Uterus (tissue), 4 donors: ENCODE results near the gene TRIM61. TPM values are rescaled to one million over a fixed set of nuclear protein-coding genes. Genes with fewer than 3 reads are reported as not detected.
"Not testable (repeated sequence)": the region's sequence is repeated elsewhere in the genome, so short reads cannot be mapped to it uniquely, and the experiment has no call there.

Source experiments
- DNase-seq, 2 donors: peaks; one replicate each; pipeline ENCODE4 v3.0.0-alpha.2; 2019 to 2020
- H3K27ac ChIP-seq, 2 donors: fragments of 200-600 bp; sonication (generic); 1 replicate in 1 of 2; 2 replicates in 1 of 2; pipeline ENCODE4 v1.5.1; 2016 to 2018
- H3K27me3 ChIP-seq, 2 donors: fragments of 200-600 bp; sonication (generic); one replicate each; pipeline ENCODE4 v1.5.1; 2018 to 2019; ENCODE audit warnings: control low read depth in 1 of 2
- H3K36me3 ChIP-seq, 2 donors: fragments of 200-600 bp; sonication (generic); one replicate each; pipeline ENCODE4 v1.5.1; 2019; ENCODE audit warnings: control low read depth in 1 of 2
- H3K4me1 ChIP-seq, 2 donors: fragments of 200-600 bp; sonication (generic); one replicate each; pipeline ENCODE4 v1.5.1; 2018 to 2019; ENCODE audit warnings: control low read depth in 1 of 2
- H3K4me3 ChIP-seq, 2 donors: fragments of 200-600 bp; sonication (generic); 1 replicate in 1 of 2; 2 replicates in 1 of 2; pipeline ENCODE4 v1.5.1; 2018 to 2019; ENCODE audit warnings: mild to moderate bottlenecking in 1 of 2
- H3K9me3 ChIP-seq, 2 donors: fragments of 200-600 bp; sonication (generic); one replicate each; pipeline ENCODE4 v1.5.1; 2019; ENCODE audit warnings: control low read depth in 1 of 2
- POLR2A ChIP-seq, 2 donors: fragments of 450-650 bp; IDR thresholded peaks; one replicate each; pipeline ENCODE4 v1.6.1; 2016; ENCODE audit warnings: antibody characterized with exemption in 2 of 2, mild to moderate bottlenecking in 1 of 2, moderate library complexity in 1 of 2
- intact Hi-C: fragments of 100-400 bp; cut with DNase I; formaldehyde crosslinking; loops from one replicate; pipeline ENCODE4 v1.15.1; 2023; ENCODE audit warnings: low total_unique reads
- total RNA-seq, 4 donors: library from RNA; depleted of rRNA in 3 of 4; stranded (reverse); fragments of >200 nt in 3 of 4; gene quantifications; one replicate each; pipeline versions ENCODE4 v1.1.0 to v1.2.4, GENCODE V29; 2014 to 2023
- TF ChIP-seq, protein P1 (sequence below), 4 experiments: fragments of 200-600 bp in 2 of 4; fragments of 450-650 bp in 2 of 4; sonication (generic) in 2 of 4; IDR thresholded peaks; one replicate each; pipeline ENCODE4 v1.5.1; 2016 to 2019; ENCODE audit warnings: antibody characterized with exemption in 4 of 4, mild to moderate bottlenecking in 2 of 4, moderate library complexity in 1 of 4
- donor health status: DM: yes; HTN: yes; CAD: no.

Gene TRIM61
- total RNA-seq, 4 donors from 2014 or later = 0.27 to 4.1 TPM; not detected in 2

DNA sequence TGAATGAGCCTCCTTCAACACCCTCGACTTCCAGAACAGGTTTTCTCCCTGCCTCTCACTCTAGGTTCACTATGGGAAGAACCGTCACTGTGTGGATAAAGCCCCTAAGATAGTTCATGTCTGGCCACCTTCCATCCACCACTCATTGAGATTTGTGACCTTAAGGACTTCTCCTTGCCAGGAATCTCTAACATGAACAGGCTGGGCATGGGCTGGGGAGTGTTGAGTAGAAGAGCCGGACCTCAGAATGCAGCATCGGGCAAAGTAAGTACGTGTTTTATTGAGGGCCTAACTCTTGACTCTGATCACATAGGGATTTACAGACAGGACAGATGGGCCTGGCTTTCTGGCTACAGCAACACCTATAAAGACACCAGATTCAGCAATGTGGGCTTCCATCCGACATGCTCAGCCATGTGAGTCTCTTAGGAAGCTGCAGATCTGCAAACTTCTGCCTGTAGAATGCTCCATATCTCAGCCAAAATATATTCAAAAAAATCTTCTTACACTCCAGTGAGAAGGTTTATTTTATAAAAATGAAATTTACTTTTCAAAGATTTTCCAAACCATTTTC lies 28.0 kb upstream of the TRIM61 start:
- no peak for DNase-seq
- Histone ChIP-seq H3K9me3 (no peaks in the 10 kb centered on the region), H3K4me1 (no peaks in the 10 kb centered on the region), H3K36me3 (no peaks in the 10 kb centered on the region), H3K27me3 (no peaks in the 10 kb centered on the region), H3K4me3 (no peak overlapping the region), H3K27ac (no peak overlapping the region)
- TF ChIP-seq, protein P1, sequence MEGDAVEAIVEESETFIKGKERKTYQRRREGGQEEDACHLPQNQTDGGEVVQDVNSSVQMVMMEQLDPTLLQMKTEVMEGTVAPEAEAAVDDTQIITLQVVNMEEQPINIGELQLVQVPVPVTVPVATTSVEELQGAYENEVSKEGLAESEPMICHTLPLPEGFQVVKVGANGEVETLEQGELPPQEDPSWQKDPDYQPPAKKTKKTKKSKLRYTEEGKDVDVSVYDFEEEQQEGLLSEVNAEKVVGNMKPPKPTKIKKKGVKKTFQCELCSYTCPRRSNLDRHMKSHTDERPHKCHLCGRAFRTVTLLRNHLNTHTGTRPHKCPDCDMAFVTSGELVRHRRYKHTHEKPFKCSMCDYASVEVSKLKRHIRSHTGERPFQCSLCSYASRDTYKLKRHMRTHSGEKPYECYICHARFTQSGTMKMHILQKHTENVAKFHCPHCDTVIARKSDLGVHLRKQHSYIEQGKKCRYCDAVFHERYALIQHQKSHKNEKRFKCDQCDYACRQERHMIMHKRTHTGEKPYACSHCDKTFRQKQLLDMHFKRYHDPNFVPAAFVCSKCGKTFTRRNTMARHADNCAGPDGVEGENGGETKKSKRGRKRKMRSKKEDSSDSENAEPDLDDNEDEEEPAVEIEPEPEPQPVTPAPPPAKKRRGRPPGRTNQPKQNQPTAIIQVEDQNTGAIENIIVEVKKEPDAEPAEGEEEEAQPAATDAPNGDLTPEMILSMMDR (IDR thresholded peaks at IDR 0.05) = no peak
- TF ChIP-seq POLR2A (IDR thresholded peaks at IDR 0.05) = no peak
- intact Hi-C loops = no loop called here

DNA sequence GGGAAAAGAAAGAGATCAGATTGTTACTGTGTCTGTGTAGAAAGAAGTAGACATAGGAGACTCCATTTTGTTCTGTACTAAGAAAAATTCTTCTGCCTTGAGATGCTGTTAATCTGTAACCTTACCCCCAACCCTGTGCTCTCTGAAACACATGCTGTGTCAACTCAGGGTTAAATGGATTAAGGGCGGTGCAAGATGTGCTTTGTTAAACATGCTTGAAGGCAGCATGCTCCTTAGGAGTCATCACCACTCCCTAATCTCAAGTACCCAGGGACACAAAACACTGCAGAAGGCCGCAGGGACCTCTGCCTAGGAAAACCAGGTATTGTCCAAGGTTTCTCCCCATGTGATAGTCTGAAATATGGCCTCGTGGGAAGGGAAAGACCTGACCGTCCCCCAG lies 24.5 kb upstream of the TRIM61 start:
- H3K4me3 ChIP-seq, H3K9me3 ChIP-seq, intact Hi-C loops: not testable (repeated sequence)

DNA sequence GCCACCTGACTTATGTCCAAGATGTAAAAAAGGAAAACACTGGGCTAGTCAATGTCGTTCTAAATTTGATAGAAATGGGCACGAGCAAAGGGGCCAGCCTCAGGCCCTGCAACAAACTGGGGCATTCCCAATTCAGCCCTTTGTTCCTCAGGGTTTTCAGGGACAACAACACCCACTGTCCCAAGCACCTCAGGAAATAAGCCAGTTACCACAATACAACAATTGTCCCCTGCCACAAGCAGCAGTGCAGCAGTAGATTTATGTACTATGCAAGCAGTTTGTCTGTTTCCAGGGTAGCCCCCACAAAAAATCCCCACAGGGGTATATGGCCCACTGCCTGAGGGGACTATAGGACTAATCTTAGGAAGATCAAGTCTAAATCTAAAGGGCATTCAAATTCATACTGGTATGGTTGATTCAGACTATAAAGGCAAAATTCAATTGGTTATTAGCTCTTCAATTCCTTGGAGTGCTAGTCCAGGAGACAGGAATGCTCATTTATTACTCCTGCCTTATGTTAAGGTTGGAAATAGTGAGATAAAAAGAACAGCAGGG lies 21.1 kb upstream of the TRIM61 start:
- H3K9me3 ChIP-seq, H3K27ac ChIP-seq, intact Hi-C loops, H3K4me3 ChIP-seq, H3K4me1 ChIP-seq, DNase-seq, H3K36me3 ChIP-seq, H3K27me3 ChIP-seq: not testable (repeated sequence)

More for the DNA sequence above, 24.5 kb upstream of the TRIM61 start:
- H3K27me3 ChIP-seq, H3K4me1 ChIP-seq, DNase-seq, H3K36me3 ChIP-seq, H3K27ac ChIP-seq: not testable (repeated sequence)

DNA sequence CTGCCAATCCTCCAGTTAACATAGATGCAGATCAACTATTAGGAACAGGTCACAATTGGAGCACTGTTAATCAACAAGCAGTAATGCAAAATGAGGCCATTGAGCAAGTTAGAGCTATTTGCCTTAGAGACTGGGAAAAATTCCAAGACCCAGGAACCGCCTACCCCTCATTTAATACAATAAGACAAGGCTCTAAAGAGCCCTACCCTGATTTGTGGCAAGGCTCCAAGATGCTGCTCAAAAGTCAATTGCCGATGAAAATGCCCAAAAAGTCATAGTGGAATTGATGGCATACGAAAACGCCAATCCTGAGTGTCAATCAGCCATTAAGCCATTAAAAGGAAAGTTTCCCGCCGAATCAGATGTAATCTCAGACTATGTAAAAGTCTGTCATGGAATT lies 20.5 kb upstream of the TRIM61 start:
- DNase-seq = no peak
- H3K27ac ChIP-seq = no peak overlapping the region
- H3K36me3 ChIP-seq = no peaks in the 10 kb centered on the region
- intact Hi-C loops = no loop called here
- no peak for TF ChIP-seq POLR2A (IDR thresholded peaks at IDR 0.05)
- TF ChIP-seq, protein P1 (IDR thresholded peaks at IDR 0.05) = no peak
- no peaks in the 10 kb centered on the region for H3K4me1 ChIP-seq
- H3K9me3 ChIP-seq = no peaks in the 10 kb centered on the region
- H3K27me3 ChIP-seq = no peaks in the 10 kb centered on the region
- no peak overlapping the region for H3K4me3 ChIP-seq

DNA sequence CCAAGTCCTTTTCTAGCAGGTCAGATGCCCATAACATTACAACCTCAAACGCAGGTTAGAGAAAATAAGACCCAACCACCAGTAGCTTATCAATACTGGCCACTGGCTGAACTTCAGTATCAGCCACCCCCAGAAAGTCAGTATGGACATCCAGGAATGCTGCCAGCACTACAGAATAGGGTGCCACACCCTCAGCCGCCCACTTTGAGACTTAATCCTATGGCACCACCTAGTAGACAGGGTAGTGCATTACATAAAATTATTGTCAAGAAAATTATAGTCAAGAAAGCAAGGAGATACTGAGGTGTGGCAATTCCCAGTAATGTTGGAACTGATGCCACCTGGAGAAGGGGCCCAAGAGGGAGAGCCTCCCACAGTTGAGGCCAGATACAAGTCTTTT lies 19.9 kb upstream of the TRIM61 start:
- Histone ChIP-seq H3K4me3 (no peak overlapping the region), H3K4me1 (no peaks in the 10 kb centered on the region), H3K9me3 (no peaks in the 10 kb centered on the region), H3K27ac (no peak overlapping the region), H3K36me3 (no peaks in the 10 kb centered on the region), H3K27me3 (no peaks in the 10 kb centered on the region)
- DNase-seq = no peak
- intact Hi-C loops = no loop called here
- TF ChIP-seq POLR2A (IDR thresholded peaks at IDR 0.05) = no peak
- TF ChIP-seq, protein P1 (IDR thresholded peaks at IDR 0.05) = no peak

DNA sequence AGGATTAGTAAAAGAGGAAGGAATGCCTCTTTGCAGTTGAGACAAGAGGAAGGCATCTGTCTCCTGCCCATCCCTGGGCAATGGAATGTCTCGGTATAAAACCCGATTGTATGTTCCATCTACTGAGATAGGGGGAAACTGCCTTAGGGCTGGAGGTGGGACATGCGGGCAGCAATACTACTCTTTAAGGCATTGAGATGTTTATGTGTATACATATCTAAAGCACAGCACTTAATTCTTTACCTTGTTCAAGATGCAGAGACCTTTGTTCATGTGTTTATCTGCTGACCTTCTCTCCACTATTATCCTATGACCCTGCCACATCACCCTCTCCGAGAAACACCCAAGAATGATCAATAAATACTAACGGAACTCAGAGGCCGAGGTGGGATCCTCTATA lies 18.7 kb upstream of the TRIM61 start:
- H3K4me1 ChIP-seq, DNase-seq, H3K9me3 ChIP-seq, H3K27me3 ChIP-seq, H3K27ac ChIP-seq, intact Hi-C loops, H3K36me3 ChIP-seq, H3K4me3 ChIP-seq: not testable (repeated sequence)

DNA sequence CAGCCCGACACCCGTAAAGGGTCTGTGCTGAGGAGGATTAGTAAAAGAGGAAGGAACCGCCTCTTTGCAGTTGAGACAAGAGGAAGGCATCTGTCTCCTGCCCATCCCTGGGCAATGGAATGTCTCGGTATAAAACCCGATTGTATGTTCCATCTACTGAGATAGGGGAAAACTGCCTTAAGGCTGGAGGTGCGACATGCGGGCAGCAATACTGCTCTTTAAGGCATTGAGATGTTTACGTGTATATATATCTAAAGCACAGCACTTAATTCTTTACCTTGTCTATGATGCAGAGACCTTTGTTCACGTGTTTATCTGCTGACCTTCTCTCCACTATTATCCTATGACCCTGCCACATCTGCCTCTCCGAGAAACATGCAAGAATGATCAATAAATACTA lies 13.3 kb upstream of the TRIM61 start:
- H3K27ac ChIP-seq, H3K4me3 ChIP-seq, intact Hi-C loops, H3K4me1 ChIP-seq, H3K36me3 ChIP-seq, DNase-seq, H3K27me3 ChIP-seq, H3K9me3 ChIP-seq: not testable (repeated sequence)
